ENCODE results near the gene INPP5A.

The INPP5A gene

DNA sequence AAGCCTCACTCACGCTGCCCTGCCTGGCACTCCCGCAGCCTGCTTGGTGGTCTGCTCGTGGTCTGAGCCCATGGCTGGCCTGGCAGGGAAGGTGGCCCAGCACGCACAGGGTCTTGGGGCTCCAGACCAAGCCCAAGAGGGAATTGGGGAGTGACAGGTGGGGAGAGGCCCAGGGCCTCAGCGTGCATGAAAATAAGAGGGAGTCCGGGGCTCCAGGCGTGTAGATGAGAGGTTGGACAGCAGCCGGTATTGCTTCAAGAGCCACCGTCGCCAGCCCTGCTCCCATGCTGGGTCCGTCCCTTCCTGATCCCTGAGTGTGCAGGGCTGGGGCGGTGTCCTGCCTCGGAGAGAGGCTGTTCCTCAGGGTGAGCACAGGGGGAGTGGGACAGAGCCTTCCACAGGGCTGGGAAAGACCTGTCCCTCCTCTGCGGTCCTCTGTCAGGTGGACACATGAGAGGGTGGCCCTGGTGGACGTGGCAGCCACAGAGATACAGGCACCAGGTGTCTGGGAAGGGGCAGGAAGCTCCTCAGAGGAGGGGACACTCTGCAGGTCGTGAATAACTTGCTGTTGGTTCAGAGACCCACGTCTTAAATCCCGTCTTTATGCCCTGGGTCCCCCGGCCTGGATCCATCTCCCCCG, 113.1 kb downstream of the INPP5A start:
- no peak for DNase-seq

DNA sequence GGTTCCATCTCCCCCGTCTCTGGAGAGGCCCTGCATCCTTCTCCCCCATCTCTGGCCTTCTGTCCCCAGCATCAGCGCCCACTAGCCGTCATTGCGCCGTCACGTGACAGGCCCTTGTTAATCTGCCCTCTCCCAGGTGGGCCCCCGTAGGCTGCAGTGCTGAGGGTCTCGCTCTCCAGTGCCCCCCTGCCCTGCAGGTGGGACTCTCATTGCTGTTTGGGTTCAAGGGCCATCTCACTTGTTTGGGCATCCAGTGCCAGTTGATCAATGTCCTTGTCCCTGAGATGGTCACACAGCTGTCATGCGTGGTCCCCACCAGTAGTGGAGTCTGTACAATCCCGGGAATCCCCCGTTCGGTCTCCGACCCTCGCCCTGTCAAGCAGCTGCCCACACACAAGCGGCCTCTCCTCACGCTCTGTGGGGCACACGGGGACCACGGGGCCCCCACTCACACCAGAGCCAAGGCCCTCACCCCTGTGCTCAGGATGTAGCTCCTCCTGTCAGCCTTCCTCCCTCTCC, 114.0 kb downstream of the INPP5A start:
- DNase-seq, result no peak

DNA sequence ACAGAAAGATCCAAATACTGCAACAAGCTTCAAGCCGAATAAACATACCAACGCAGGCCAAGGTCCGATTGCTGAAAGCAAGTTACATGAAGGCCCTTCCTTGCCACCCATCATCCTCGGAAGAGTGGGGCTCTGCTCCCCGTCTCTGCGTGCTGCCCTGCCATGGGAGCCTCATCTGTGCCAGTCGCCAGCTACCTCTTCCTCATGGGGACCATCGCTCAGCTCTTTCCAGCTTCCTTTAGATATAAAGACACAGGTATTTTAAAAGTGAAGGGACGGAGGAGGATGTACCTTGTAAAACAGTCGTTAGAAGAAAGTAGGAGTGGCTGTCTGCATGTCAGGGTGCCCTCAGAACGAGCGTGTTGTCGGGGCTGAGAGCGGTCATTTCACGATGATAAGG, 114.9 kb downstream of the INPP5A start:
- no peak for DNase-seq

DNA sequence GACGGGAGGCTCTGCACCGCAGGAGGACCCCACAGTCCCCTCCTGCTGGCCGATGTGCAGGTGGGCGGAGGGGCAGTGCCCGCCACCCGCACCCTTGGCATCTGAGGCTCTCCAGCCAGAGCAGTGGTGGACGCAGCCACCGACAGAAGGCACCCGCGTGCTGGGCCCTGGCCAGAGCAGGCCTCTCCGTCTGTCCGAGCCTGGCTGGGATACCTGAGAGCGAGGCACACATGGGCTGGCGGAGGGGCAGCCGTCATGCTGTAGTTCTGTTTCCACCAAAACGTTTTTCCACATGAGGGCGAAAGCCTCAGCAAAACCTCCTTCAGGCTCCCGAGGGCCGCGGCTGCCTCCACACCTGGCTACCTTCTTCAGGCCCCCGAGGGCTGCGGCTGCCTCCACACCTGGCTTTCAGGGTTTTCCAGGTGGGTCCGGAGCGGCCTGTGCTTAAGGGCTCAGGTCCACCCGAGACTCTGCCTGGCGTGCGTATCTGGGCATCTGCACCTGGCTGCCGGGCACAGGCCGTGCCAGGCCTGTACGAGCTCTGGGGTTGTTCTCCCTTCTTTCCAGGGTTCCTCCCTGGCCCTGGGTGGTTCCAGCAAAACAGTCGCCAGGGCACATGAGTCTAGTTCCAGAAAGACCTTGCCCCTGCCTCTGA, 115.5 kb downstream of the INPP5A start:
- DNase-seq, result no peak

DNA sequence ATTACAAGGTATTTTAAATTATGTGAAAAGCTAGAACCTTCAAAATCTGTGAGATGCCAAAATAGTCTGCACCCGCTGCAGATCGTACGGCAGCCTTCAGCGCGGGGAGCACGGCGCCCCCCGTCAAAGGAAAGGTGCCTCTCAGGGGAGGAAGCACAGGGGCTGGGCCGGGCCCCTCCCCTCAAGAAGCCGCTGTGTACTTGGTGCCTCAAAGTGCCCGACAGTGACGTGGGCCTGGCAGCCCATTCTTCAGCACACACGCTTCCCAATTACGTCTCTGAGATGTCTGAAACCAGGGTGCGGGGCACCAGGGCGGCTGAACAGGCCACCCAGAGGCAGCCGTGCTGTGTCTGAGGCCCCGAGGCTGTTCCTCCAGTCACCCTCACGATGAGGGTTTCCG, 116.1 kb downstream of the INPP5A start:
- DNase-seq, result no peak

DNA sequence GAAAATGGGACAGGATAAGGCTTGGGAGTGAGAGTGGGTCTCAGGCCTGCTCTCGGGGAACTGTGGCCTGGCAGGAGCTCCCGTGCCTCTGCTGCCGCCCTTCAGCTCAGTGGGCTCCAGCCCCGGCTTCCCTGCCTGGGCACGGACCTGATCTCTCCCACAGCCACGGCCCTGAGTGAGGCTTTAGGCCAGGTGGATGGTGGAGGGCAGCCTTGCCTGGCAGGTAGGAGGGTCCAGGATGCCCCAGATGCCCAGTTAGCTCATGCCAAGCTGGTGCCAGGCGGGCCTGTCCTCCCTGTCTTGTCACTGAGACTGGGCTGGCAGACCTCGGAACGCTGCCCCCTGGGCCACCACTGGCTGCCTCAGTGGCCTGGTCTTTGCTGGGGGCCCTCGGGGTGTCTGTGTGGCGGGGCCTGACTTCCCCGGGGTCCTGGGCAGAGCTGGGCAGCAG, 116.6 kb downstream of the INPP5A start:
- DNase-seq, result no peak

DNA sequence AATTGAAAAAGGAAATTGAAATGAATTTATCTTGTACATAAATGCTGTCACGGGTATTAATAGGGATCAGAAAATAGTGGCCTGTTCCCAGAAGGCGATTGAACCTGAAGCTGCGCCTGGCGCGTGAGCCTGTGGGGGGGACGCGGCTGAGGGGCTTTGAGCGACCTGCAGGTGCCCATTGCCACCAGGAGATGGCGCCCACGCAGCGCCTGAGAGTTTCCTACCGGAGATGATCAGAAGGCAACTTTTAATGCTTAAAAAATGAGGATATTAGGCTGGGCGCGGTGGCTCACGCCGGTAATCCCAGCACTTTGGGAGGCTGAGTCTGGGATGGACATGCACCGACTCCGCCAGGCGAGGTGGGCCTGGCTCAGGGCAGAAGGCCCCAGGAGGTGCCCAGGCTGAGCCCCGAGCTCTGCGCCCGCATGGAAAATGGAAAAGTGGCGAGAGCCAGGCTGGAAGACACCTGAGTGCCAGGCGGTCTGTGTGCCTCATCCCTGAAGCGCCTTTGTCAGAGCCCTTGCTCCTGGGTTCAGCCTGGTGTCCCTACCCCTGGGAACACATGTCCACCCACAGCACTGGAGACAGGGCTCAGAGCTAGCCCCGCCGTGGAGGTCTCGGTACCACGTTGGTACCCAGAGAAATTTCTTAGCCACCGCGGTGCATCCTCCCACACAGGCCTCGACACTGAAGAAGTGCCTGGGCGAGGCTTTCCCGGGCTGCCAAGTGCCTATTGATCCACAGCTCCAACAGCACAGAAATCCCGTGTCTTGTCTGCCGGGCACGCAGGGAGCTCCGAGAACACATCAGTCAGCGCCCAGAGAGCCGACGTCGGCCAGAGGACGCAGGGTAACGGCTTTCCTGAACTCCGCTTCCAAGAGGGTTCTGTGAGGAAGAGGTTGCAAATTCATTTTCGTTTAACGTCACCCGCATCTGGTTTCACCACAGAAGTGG, 117.4 kb downstream of the INPP5A start:
- peak; percentile 53 for DNase-seq

DNA sequence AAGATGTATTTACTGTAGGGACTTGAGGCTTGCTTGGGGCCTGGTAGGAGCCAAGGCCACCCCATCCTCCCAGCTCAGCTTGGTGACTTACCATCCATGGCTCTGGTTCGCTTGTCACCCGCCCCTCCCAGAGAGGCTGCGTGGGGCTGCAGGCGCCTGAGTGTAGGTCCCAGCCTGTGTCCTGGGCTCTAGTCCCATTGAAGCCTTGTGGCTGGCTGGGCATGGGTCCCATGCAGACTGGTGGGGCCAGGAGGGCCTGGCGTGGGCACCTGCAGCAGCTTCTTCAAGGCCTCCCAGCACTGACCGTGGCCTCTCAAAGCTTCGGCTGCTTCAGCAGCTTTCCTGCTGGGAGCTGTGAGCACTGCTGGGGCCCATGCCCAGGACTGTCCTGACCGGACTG, 118.1 kb downstream of the INPP5A start:
- DNase-seq, result no peak

DNA sequence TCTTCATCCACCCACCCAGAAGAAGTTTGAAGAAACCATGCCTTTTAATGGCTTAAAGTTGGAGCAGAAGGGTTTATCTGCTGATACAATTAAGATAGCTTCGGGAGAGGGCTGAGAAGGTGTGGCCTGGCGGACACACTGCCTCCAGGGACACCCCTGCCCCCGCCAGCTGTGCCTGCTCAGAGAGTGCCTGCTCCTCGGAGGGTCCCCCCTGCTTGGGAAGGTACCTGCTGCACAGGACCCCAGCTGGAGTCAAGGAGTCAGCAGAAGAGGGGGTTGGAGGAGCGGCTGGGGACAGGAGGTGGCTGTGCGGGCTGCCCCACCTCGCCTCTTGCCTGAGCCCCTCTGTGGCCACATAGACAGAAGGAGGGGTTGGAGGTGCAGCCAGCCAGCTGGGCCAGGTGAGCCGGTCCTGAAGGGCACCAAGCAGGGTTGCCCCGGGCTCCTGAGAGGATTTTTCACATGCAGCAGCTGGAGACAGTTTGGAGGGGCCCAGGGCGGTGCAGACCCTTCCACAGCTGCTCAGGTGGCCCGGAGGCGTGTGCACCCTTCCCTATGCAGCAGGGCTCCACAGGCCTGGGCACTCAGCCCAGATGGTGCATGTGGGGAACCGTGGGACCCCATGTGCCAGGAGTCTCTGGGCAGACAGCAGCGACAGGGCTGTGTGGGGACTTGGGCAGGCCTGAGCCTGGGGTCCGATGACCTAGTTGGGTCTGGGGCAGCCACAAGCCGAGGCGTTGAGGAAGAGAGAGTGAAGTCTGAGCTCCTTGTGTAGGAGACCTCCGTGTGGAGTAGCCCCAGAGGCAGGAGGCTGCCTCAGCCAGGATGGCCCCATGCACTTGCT, 118.9 kb downstream of the INPP5A start:
- DNase-seq, result no peak

DNA sequence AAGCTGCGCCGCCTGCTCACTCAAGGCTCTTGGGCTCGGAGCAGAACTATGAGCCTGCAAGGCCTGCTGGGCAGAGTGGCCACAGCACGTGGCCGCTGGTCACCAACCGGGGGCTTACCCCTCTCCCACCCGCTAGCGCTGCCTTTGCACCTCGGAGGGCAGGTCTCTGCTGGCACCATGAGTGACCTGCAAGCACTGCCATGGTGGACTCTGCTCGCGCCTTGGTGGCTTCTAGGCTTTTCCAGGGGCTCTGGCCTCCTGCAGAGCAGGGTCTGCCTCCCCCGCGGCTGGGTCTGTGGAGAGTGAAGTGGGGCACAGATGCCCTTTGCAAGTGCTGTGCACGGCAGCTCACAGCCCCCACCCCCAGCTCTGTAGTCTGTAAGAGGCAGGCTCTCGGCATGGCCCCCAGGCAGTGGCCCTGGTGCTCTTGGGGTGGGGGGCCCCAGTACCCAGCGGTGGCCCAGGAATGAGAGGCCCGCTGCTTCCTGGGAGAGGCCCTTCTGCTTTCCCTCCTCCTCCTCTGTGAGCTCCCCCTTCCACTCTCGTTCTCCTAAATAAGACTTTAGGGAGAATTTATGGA, 119.6 kb downstream of the INPP5A start:
- DNase-seq, result no peak

DNA sequence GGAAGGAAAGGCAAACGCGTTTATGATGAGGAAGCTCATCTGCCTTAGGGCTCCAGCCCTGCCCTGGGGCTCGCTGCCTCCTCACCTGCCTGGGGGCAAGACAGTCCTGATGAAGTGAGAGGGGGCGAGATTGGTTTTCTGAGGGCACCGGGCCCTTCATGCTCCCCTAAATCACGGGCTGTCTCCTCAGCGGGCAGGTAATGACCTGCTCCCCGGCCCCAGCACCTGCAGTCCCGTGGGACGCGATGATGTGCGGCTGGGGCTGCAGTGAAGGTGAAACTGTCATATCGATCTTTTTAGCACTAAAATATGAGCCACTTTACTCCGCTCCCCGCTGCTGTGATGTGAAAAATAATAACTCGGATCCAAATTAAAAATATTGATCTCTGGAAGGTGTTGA, 120.2 kb downstream of the INPP5A start:
- DNase-seq, result no peak

DNA sequence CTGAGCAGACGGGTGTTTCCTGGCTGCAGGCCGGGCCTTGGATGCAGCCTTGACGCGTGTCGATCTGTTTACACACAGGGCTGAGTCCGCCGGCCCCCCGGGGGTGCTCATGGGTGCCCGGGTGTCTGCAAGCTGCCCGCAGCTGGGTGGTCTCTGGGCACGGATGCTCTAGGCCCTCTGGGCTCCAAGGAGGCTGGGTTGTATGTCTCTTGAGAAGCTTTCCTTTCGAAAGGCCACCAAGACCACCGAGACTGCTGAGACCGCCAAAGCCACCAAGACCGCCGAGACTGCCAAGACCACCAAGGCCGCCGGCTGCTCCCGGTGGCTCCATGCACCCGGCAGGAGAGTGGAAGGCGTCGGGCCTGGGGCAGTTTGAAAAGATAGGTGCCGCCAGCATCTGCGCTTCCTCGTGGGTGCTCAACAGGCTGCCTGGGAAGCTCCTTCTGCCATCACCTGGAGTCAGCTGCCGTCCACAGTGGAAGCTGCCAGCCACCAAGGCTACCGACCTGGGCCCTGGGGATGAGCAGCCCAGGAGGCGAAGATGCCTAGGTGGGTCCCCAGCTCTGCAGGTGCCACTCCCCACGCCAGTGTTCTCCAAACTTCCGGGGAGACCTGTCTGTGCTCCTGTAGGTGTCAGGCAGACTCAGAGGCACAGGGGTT, 121.1 kb downstream of the INPP5A start:
- DNase-seq, result no peak

DNA sequence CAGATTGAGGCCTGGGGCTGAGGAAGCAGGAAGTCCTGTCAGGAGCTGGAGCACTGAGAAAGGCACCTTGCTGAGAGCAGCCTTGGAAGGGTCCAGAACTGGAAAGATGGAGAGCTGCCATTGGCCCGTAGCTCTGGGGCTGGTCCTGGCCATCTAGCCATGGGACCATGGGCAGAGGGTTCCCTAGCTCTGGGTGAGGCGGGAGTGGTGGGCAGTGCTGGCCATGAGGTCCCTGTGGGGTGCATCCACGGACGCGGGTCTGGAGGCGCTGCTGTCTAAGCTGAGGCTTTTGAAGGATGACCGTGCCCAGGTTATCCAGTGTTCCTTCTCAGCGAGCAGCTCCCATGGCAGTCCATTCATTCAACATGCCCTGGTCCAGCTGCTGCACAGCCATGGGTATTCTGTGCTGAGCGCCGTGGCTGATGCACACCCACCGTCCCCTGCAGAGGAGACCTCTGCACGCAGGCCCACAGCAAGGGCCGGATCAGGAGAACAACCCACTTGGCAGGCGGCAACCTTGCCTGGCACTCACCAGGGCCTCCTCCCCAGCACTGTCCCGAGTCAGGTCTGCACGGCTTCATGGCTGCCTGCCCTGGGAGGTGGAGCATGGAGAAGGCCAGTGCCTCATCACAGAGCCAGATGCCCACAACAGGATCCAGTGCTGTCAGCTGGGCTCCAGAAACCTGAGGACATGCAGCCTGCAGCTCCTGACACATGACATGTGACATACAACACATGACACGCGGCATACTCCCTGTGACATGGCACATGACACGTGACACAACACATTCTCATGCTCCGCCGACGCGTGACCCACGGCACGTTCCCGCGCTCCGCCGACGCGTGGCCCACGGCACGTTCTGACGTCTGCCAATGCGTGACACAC, 121.9 kb downstream of the INPP5A start:
- DNase-seq, result no peak

DNA sequence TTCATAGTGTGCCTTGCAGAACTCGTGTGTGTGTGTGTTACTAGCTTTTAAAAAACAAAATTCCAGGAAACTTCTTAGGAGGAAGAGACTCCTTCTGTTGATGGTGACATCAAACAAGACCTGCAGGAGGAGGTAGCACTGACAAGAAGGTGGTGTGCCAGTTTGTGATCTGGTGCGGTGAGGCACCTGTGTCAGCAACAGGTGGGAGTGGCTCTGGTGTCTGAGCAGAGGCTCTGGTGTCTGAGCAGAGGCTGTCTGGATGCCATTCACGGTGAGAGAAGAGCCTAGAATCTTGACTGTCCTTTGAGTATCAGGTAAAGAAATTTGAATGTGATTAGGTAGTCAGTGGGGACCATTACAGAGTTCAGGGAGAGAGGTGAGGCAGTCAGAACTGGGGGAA, 122.8 kb downstream of the INPP5A start:
- DNase-seq, result no peak

DNA sequence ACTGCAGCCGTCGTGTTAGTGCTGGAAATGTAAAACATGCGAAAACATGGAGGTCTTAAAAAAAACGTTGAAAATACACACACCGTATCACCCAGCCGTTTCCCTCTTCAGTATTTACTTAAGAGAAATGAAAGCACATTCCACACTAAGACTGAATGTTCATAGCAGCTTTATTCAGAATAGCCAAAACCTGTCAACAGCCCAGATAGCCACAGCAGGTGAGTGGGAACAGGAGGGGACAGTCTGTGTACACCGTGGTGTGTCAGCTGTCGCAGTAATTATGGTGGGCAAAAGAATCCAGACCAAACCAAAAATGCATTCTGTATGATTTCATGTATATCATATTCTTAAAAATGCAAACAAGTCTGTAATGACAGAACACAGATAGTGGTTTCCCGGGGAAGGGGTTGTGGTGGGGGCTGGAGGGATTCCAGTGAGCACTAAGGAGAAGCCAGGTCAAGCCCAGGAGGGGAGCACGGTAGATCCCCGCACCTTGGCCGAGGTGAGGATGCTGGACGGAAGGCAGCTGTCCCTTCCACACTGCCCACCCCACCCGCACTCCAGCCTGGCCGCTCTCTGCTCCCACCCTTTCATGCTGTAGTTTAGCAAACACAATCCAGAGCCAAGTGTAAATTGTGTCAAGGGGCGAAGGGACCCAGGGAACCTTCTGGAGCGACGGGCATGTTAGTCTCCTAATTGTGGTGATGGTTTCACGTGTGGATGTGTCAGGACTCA, 124.8 kb downstream of the INPP5A start:
- DNase-seq, result no peak

DNA sequence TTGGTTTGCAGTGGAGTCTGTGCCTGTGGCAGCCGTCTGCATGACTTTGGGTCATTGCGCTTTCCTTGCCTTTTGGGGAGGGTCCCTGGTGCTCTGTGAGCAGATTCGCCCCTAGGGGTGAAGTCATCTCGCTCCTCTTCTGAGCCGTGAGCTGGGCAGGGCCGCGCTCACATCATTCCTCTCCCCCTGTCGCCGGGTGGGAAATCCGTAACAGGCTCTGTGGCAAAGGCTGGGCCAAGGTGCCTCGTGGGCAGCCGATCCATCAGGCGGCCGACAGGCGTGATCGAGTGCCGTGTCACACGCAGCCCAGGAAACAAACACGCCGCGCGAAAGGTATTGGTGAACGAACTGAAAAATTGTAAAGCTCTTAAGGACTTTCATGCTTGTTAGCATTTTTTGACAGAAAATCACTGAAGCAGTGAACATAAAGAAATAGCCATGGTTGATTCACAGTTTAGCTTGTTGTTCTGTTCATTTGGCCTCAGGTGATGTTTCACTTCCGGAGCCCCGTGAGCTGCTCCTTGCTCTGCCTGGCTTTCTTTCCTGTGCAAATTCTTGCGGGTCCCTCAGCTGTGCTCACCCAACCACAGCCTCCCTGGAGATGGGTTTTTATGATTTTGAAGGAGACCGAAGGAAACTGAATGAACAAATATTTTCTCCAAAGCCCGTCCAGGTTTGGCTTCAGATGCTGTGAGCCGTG, 126.2 kb downstream of the INPP5A start:
- no peak for DNase-seq

DNA sequence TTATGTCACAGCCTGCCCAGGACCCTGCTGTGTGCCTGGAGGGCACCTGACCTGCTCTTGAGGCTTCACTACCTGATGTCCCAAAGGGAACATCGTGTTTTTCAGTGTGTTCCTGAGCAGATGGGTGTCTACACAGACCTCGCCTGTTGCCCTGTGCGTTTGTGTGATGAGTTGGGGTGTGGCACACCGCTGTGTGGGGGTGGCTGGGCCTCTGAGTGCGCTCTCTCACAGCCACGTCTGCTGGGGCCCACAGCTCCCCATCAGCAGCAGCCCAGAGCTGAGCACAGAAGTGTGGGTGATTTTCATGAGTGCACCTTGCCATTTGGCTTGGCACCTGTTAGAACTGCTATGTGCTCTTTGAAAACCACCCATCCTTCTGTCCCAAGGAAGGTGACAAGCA, 126.8 kb downstream of the INPP5A start:
- DNase-seq, result no peak

DNA sequence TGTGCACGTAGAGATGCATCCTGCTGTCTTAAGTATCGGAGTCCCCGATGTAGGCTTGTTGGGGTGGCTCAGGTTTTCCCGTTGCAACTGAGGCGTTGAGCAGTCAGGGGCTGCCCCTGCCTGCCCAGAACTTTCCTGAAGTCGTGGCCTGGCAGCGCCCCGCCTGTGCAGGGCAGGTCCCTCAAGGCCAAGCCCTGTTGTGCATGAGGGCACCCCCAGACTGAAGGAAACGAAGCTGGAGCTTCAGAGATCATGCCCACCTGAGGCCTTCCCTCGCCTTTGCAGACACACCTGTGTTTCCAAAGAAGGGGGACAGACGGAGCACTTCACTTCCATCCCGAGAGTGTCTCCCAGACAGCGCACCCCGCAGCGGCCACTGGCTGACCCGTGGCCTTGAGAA, 127.3 kb downstream of the INPP5A start:
- no peak for DNase-seq

Data from stimulated activated CD4-positive, alpha-beta T cell treated with anti-CD3 and anti-CD28 coated beads, Interleukin-1b, Interleukin-23, amount 100 ng/mL, for 48 hours (primary cell).